GM19324 (cell line): Measurements from ENCODE around the gene LRRC71.

Experiments
- ATAC-seq: cut with Tn5 transposase; IDR thresholded peaks from one replicate; pipeline ENCODE4 v1.9.1; 2021; ENCODE audit warnings: mild to moderate bottlenecking, moderate library complexity; ENCODE audit not compliant: unreplicated experiment, low FRiP score

Gene LRRC71

GRCh38 chr1:156943756-156944155, 23.3 kb downstream of the LRRC71 start:
- ATAC-seq: no peak

- ATAC-seq: no peak
Measured at GRCh38 chr1:156944268-156944667, 23.8 kb downstream of the LRRC71 start.

- no peak for ATAC-seq
Measured at GRCh38 chr1:156944848-156945247, 24.4 kb downstream of the LRRC71 start.

- ATAC-seq: no peak
Measured at GRCh38 chr1:156945881-156946661, 25.6 kb downstream of the LRRC71 start.

GRCh38 chr1:156947127-156947526, 26.7 kb downstream of the LRRC71 start:
- no peak for ATAC-seq

- ATAC-seq: no peak
Measured at GRCh38 chr1:156947818-156948525, 27.5 kb downstream of the LRRC71 start.

GRCh38 chr1:156948708-156949107, 28.3 kb downstream of the LRRC71 start:
- ATAC-seq: no peak

- ATAC-seq: no peak
Measured at GRCh38 chr1:156949127-156949526, 28.7 kb downstream of the LRRC71 start.

GRCh38 chr1:156951371-156951770, 30.9 kb downstream of the LRRC71 start:
- ATAC-seq: no peak

- no peak for ATAC-seq
Measured at GRCh38 chr1:156953571-156953970, 33.1 kb downstream of the LRRC71 start.

- no peak for ATAC-seq
Measured at GRCh38 chr1:156956333-156956732, 35.9 kb downstream of the LRRC71 start.

- no peak for ATAC-seq
Measured at GRCh38 chr1:156957634-156958033, 37.2 kb downstream of the LRRC71 start.

- no peak for ATAC-seq
Measured at GRCh38 chr1:156958247-156958714, 37.8 kb downstream of the LRRC71 start.

- no peak for ATAC-seq
Measured at GRCh38 chr1:156959414-156959813, 39.0 kb downstream of the LRRC71 start.

- ATAC-seq: no peak
Measured at GRCh38 chr1:156959925-156960324, 39.5 kb downstream of the LRRC71 start.

- ATAC-seq: no peak
Measured at GRCh38 chr1:156961709-156962108, 41.3 kb downstream of the LRRC71 start.

GRCh38 chr1:156963621-156964020, 43.2 kb downstream of the LRRC71 start:
- ATAC-seq: no peak

- ATAC-seq: no peak
Measured at GRCh38 chr1:156964441-156964840, 44.0 kb downstream of the LRRC71 start.

- no peak for ATAC-seq
Measured at GRCh38 chr1:156969496-156969895, 49.1 kb downstream of the LRRC71 start.

- no peak for ATAC-seq
Measured at GRCh38 chr1:156970017-156970416, 49.6 kb downstream of the LRRC71 start.

GRCh38 chr1:156973417-156973816, 53.0 kb downstream of the LRRC71 start:
- ATAC-seq: no peak

GRCh38 chr1:156975084-156975483, 54.7 kb downstream of the LRRC71 start:
- no peak for ATAC-seq
